WTC11 (cell line): Measurements from ENCODE around the gene PMF1. TPM values are rescaled to one million over a fixed set of nuclear protein-coding genes. Genes with fewer than 3 reads are reported as not detected.

ENCODE experiments used
- ATAC-seq: fragments of 200-7000 bp; cut with Tn5 transposase; 2 replicates; pipeline ENCODE4 v1.10.0; 2021; ENCODE audit warnings: mild to moderate bottlenecking, moderate library complexity
- CTCF ChIA-PET: fragments of 300-600 bp; sonication (Branson Sonifier 250); formaldehyde crosslinking; loops from one replicate; lab custom pipeline; 2021; ENCODE audit warnings: antibody characterized with exemption; lab: Charles Lee
- POLR2A ChIA-PET: fragments of 350-600 bp; sonication (Branson Sonifier 250); formaldehyde crosslinking; loops from one replicate; lab custom pipeline; 2021; ENCODE audit warnings: antibody characterized with exemption; lab: Charles Lee
- DNase-seq: peaks from one replicate; pipeline ENCODE4 v3.0.0; 2021; ENCODE audit warnings: low spot score
- H3K27ac Mint-ChIP-seq: 2 replicates; pipeline ENCODE4 v1.8.0; 2021; ENCODE audit warnings: mixed read lengths
- H3K27me3 Mint-ChIP-seq: 2 replicates; pipeline ENCODE4 v1.8.0; 2021; ENCODE audit warnings: low read depth, mild to moderate bottlenecking, moderate library complexity, mixed read lengths
- H3K36me3 Mint-ChIP-seq: 2 replicates; pipeline ENCODE4 v1.8.0; 2021; ENCODE audit warnings: mixed read lengths
- H3K4me1 Mint-ChIP-seq: 2 replicates; pipeline ENCODE4 v1.8.0; 2022; ENCODE audit warnings: mixed read lengths
- H3K4me3 Mint-ChIP-seq: 2 replicates; pipeline ENCODE4 v1.8.0; 2021; ENCODE audit warnings: mild to moderate bottlenecking, moderate library complexity, mixed read lengths
- H3K9me3 Mint-ChIP-seq: 2 replicates; pipeline ENCODE4 v1.8.0; 2021; ENCODE audit warnings: mixed read lengths
- ATF1 ChIP-seq: sonication (generic); formaldehyde crosslinking; IDR thresholded peaks from 2 replicates; pipeline ENCODE4 v1.8.1; 2023; ENCODE audit warnings: mild to moderate bottlenecking, moderate library complexity, missing genetic modification reagents
- E2F5 ChIP-seq: sonication (generic); formaldehyde crosslinking; IDR thresholded peaks from 2 replicates; pipeline ENCODE4 v1.8.1; 2022; ENCODE audit warnings: mild to moderate bottlenecking, moderate library complexity, missing genetic modification reagents
- ETV6 ChIP-seq: sonication (generic); formaldehyde crosslinking; IDR thresholded peaks from 2 replicates; pipeline ENCODE4 v1.8.1; 2022; ENCODE audit warnings: mild to moderate bottlenecking, missing genetic modification reagents
- KAT7 ChIP-seq: sonication (generic); formaldehyde crosslinking; IDR thresholded peaks from 2 replicates; pipeline ENCODE4 v1.8.1; 2023; ENCODE audit warnings: missing genetic modification reagents, mild to moderate bottlenecking, borderline replicate concordance
- MLX ChIP-seq: sonication (generic); formaldehyde crosslinking; IDR thresholded peaks from 2 replicates; pipeline ENCODE4 v1.8.1; 2023; ENCODE audit warnings: mild to moderate bottlenecking, missing genetic modification reagents, moderate library complexity
- MXD4 ChIP-seq: fragments of 250-450 bp; sonication (Bioruptor Pico); IDR thresholded peaks from 2 replicates; pipeline ENCODE4 v1.8.0; 2021; ENCODE audit warnings: mild to moderate bottlenecking, moderate library complexity, borderline replicate concordance
- MYBL2 ChIP-seq: sonication (generic); formaldehyde crosslinking; IDR thresholded peaks from 2 replicates; pipeline ENCODE4 v1.8.1; 2023; ENCODE audit warnings: mild to moderate bottlenecking, moderate library complexity, missing genetic modification reagents
- TCF7 ChIP-seq: sonication (generic); formaldehyde crosslinking; IDR thresholded peaks from 2 replicates; pipeline ENCODE4 v1.8.0; 2022; ENCODE audit warnings: mild to moderate bottlenecking, low read depth, missing genetic modification reagents, moderate library complexity
- USF1 ChIP-seq: sonication (generic); formaldehyde crosslinking; IDR thresholded peaks from 2 replicates; pipeline ENCODE4 v1.8.0; 2022; ENCODE audit warnings: mild to moderate bottlenecking, missing genetic modification reagents
- ZBTB21 ChIP-seq: sonication (generic); formaldehyde crosslinking; IDR thresholded peaks from 2 replicates; pipeline ENCODE4 v1.8.1; 2023; ENCODE audit warnings: mild to moderate bottlenecking, missing genetic modification reagents, borderline replicate concordance
- ZNF121 ChIP-seq: sonication (generic); formaldehyde crosslinking; IDR thresholded peaks from 2 replicates; pipeline ENCODE4 v1.8.0; 2023; ENCODE audit warnings: missing genetic modification reagents
- ZNF219 ChIP-seq: sonication (generic); formaldehyde crosslinking; IDR thresholded peaks from 2 replicates; pipeline ENCODE4 v1.8.0; 2023; ENCODE audit warnings: missing genetic modification reagents, mild to moderate bottlenecking, borderline replicate concordance
- ZNF416 ChIP-seq: fragments of 250-450 bp; sonication (Bioruptor Pico); IDR thresholded peaks from 2 replicates; pipeline ENCODE4 v1.9.0; 2021; ENCODE audit warnings: mild to moderate bottlenecking, inconsistent platforms
- total RNA-seq: library from RNA; stranded (reverse); gene quantifications from 3 replicates; pipeline ENCODE4 v1.2.3, GENCODE V29; 2021

PMF1 gene
- total RNA-seq, 1 experiment from 2014 or later = 129 TPM

GRCh38 chr1:156230473-156230837, 17.6 kb downstream of the PMF1 start:
- Mint-ChIP-seq H3K9me3 (no peaks in the 10 kb centered on the region), H3K36me3 (peaks cover 38% of the 10 kb centered on the region), H3K4me1 (peaks cover 1% of the 10 kb centered on the region), H3K27me3 (no peaks in the 10 kb centered on the region), H3K27ac (no peak overlapping the region), H3K4me3 (no peak overlapping the region)
- ATAC-seq (no peak), DNase-seq (no peak)
- POLR2A ChIA-PET = interaction anchor here (0.9 kb wide), 1 partner anchor 9 kb away, joined by 3 read pairs; no protein-coding TSS in a partner anchor
- no peak for TF ChIP-seq MYBL2 (CRISPR knock-in tag)
- CTCF ChIA-PET = interaction anchor here (1.2 to 5.3 kb wide), 2 partner anchors 85 to 89 kb away, joined by 3 to 34 read pairs; no protein-coding TSS in a partner anchor

- Mint-ChIP-seq H3K27ac (peak overlapping the region; percentile 65; the same call in 1 of the 2 replicates), H3K27me3 (no peaks in the 10 kb centered on the region), H3K4me1 (no peaks in the 10 kb centered on the region), H3K9me3 (no peaks in the 10 kb centered on the region), H3K36me3 (peaks cover 42% of the 10 kb centered on the region), H3K4me3 (no peak overlapping the region)
- no peak for DNase-seq
- CTCF ChIA-PET = interaction anchor here (0.5 to 5.3 kb wide), 14 partner anchors 9 to 243 kb away, joined by 3 to 34 read pairs (median 4); partner anchors contain the start of genes BGLAP and PAQR6
- POLR2A ChIA-PET = interaction anchor here (0.6 kb wide), 1 partner anchor 15 kb away, joined by 3 read pairs; no protein-coding TSS in a partner anchor
- TF ChIP-seq MLX (no peak), ETV6 (CRISPR knock-in tag) (no peak), USF1 (no peak), ZBTB21 (CRISPR knock-in tag) (no peak), TCF7 (CRISPR knock-in tag) (no peak), KAT7 (CRISPR knock-in tag) (no peak), ATF1 (CRISPR knock-in tag) (no peak), ZNF219 (no peak), E2F5 (CRISPR knock-in tag) (no peak), MXD4 (CRISPR knock-in tag) (no peak)
- 0 out of 2 replicates have a peak, but pooled peaks have one; percentile 20 for ATAC-seq
Measured at GRCh38 chr1:156232201-156232894, 19.5 kb downstream of the PMF1 start.

GRCh38 chr1:156233426-156234127, 20.8 kb downstream of the PMF1 start:
- ATAC-seq (no peak), DNase-seq (no peak)
- no peaks in the 10 kb centered on the region for H3K27me3 Mint-ChIP-seq
- no peaks in the 10 kb centered on the region for H3K9me3 Mint-ChIP-seq
- ChIA-PET CTCF (interaction anchor here (0.6 to 5.3 kb wide), 8 partner anchors 8 to 212 kb away, joined by 4 to 34 read pairs (median 6); partner anchors contain the start of gene BGLAP), POLR2A (interaction anchor here (0.7 kb wide), 1 partner anchor 12 kb away, joined by 4 read pairs; no protein-coding TSS in a partner anchor)
- peaks cover 47% of the 10 kb centered on the region for H3K36me3 Mint-ChIP-seq
- peak; percentile 43; the same call in 1 of the 2 replicates for TF ChIP-seq ZNF121 (CRISPR knock-in tag)
- TF ChIP-seq E2F5 (CRISPR knock-in tag) = no peak
- no peak for TF ChIP-seq MYBL2 (CRISPR knock-in tag)
- no peak overlapping the region for H3K4me3 Mint-ChIP-seq
- no peak overlapping the region for H3K27ac Mint-ChIP-seq
- no peaks in the 10 kb centered on the region for H3K4me1 Mint-ChIP-seq

GRCh38 chr1:156236164-156236563, 23.4 kb downstream of the PMF1 start:
- TF ChIP-seq ZNF416 (CRISPR knock-in tag) = no peak
- TF ChIP-seq, all 79 proteins: peak for 0
- H3K36me3 Mint-ChIP-seq = peaks cover 41% of the 10 kb centered on the region
- no peak for DNase-seq
- H3K9me3 Mint-ChIP-seq = no peaks in the 10 kb centered on the region
- ATAC-seq = no peak
- no peak overlapping the region for H3K27ac Mint-ChIP-seq
- H3K4me1 Mint-ChIP-seq = no peaks in the 10 kb centered on the region
- CTCF ChIA-PET = no interaction called here
- POLR2A ChIA-PET = no interaction called here
- no peak overlapping the region for H3K4me3 Mint-ChIP-seq
- no peaks in the 10 kb centered on the region for H3K27me3 Mint-ChIP-seq
